GM10266 (cell line): ENCODE data around the gene OR6Y1.

Experiments used
- DNase-seq: peaks from one replicate; pipeline ENCODE4 v3.0.0; 2012; ENCODE audit errors: extremely low spot score
- TF ChIP-seq, protein P1 (sequence below): IDR thresholded peaks from 2 replicates; pipeline ENCODE4 v1.5.1; 2012; ENCODE audit warnings: mild to moderate bottlenecking, low read depth; ENCODE audit not compliant: control insufficient read depth, insufficient read depth; ENCODE audit errors: missing control alignments

OR6Y1 gene

DNA sequence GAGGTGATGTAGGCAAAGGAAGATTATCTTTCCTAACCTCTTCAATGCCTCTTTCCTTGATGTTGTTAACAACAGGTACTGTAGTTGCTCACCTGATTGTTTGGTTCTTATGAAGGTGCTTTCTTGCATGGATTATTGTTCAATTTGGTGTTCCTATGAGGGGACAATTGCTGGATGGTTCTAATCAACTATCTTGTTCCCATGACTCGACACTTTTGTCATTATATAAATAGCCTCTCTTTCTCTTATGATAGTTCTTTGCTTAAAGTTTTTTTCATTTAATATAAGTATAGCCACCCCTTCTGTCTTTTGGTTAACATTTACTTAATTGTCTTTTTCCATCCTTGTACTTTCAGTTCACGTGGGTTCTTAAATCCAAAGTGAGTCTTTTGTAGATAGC lies 46.7 kb downstream of the OR6Y1 start:
- TF ChIP-seq, protein P1, sequence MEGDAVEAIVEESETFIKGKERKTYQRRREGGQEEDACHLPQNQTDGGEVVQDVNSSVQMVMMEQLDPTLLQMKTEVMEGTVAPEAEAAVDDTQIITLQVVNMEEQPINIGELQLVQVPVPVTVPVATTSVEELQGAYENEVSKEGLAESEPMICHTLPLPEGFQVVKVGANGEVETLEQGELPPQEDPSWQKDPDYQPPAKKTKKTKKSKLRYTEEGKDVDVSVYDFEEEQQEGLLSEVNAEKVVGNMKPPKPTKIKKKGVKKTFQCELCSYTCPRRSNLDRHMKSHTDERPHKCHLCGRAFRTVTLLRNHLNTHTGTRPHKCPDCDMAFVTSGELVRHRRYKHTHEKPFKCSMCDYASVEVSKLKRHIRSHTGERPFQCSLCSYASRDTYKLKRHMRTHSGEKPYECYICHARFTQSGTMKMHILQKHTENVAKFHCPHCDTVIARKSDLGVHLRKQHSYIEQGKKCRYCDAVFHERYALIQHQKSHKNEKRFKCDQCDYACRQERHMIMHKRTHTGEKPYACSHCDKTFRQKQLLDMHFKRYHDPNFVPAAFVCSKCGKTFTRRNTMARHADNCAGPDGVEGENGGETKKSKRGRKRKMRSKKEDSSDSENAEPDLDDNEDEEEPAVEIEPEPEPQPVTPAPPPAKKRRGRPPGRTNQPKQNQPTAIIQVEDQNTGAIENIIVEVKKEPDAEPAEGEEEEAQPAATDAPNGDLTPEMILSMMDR: no peak
- no peak for DNase-seq

DNA sequence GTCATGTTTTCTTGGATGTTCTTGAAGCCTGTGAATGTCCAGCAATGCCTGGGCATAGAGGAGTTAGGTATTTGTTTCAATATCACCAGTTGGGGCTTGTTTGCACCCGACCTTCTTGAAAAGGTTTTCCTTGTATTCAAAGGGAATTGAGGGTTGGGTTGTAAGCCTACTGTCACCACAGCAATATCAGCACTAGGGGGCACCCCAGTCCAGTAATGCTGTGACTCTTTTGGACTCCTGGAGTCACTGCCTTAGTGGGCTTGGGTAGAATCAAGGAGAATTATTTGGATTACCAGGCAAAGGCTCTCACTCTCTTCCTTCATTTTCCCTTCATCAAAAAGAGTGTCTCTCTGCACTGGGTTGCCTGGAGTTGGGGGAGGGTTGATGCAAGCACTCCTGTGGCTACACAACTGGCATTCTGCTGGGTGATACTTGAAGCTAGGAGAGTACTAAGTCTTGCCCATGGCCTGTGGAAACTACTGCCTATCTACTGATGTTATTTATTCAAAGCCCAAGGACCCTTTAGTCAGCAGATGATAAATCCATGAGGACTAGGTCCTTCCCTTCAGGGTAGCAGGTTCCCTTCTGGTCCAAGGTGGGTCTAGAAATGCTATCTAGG lies 47.7 kb downstream of the OR6Y1 start:
- peak; percentile 8 for DNase-seq
- TF ChIP-seq, protein P1: peak; percentile 61

GRCh38 chr1:158496374-158496773 lies 57.8 kb downstream of the OR6Y1 start:
- DNase-seq: no peak
- TF ChIP-seq, protein P1: peak; percentile 29

DNA sequence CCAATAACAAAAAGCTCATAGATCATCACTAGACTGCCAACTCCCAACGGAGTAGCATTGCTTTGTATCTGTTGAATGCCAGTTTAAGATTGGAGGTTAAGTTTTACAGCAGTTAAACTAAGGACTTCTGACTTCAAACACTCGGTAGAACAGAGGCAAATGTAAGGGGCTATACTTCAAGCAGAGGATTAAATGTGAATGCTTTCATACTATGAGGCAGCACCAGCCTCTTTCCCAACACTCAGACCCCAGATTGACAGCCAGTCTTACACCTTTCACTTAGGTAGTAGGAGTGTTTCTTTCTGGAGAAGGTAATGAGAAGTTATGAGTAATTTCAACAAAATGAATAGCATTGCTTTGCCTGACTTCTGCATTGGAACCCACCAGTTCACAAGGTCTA lies 59.4 kb downstream of the OR6Y1 start:
- DNase-seq: no peak
- TF ChIP-seq, protein P1: no peak
